MM.1S (cell line): Measurements from ENCODE around the gene ADARB2.

Source experiments
- DNase-seq: peaks from one replicate; pipeline ENCODE4 v3.0.0-alpha.2; 2015
- H2AFZ ChIP-seq: fragments of 300-600 bp; sonication (generic); 2 replicates; pipeline ENCODE4 v1.6.0; 2016; ENCODE audit warnings: antibody characterized with exemption, low read length
- H3F3A ChIP-seq: fragments of 300-600 bp; sonication (generic); 2 replicates; pipeline ENCODE4 v1.6.1; 2016; ENCODE audit warnings: mild to moderate bottlenecking, antibody characterized with exemption, low read length, moderate library complexity, mixed read lengths; ENCODE audit not compliant: insufficient read depth
- H3K27ac ChIP-seq: fragments of 300-600 bp; sonication (generic); 2 replicates; pipeline ENCODE4 v1.5.1; 2016; ENCODE audit warnings: mild to moderate bottlenecking, low read length
- H3K27me3 ChIP-seq: fragments of 300-600 bp; sonication (generic); replicated peaks from 2 replicates; pipeline ENCODE4 v1.6.0; 2016; ENCODE audit warnings: low read length; ENCODE audit not compliant: insufficient read depth
- H3K36me3 ChIP-seq: fragments of 300-600 bp; sonication (generic); replicated peaks from 2 replicates; pipeline ENCODE4 v1.6.1; 2016; ENCODE audit warnings: mild to moderate bottlenecking, low read length, mixed read lengths; ENCODE audit not compliant: insufficient read depth
- H3K4me1 ChIP-seq: fragments of 300-600 bp; sonication (generic); 2 replicates; pipeline ENCODE4 v1.6.1; 2016; ENCODE audit warnings: low read length, mixed read lengths
- H3K4me2 ChIP-seq: fragments of 300-600 bp; sonication (generic); 2 replicates; pipeline ENCODE4 v1.6.0; 2016; ENCODE audit warnings: low read depth, low read length
- H3K4me3 ChIP-seq: fragments of 300-600 bp; sonication (generic); 2 replicates; pipeline ENCODE4 v1.5.1; 2016; ENCODE audit warnings: low read length, mixed read lengths
- H3K79me2 ChIP-seq: fragments of 300-600 bp; sonication (generic); 2 replicates; pipeline ENCODE4 v1.6.1; 2016; ENCODE audit warnings: mixed run types, low read length, mixed read lengths
- H3K9ac ChIP-seq: fragments of 300-600 bp; sonication (generic); 2 replicates; pipeline ENCODE4 v1.6.1; 2016; ENCODE audit warnings: low read length, mixed read lengths
- H3K9me2 ChIP-seq: fragments of 300-600 bp; sonication (generic); replicated peaks from 2 replicates; pipeline ENCODE4 v1.6.1; 2016; ENCODE audit warnings: mild to moderate bottlenecking, low read length, mixed read lengths; ENCODE audit not compliant: insufficient read depth
- H3K9me3 ChIP-seq: fragments of 300-600 bp; sonication (generic); replicated peaks from 2 replicates; pipeline ENCODE4 v1.6.1; 2016; ENCODE audit warnings: mild to moderate bottlenecking, low read length, mixed read lengths; ENCODE audit not compliant: insufficient read depth
- H4K20me1 ChIP-seq: fragments of 300-600 bp; sonication (generic); 2 replicates; pipeline ENCODE4 v1.6.1; 2016; ENCODE audit warnings: mild to moderate bottlenecking, low read length, moderate library complexity, mixed read lengths; ENCODE audit not compliant: insufficient read depth
- EZH2 ChIP-seq: fragments of 300-600 bp; sonication (generic); optimal IDR thresholded peaks from 2 replicates; pipeline ENCODE3; 2017; ENCODE audit warnings: low read depth, mild to moderate bottlenecking, antibody characterized with exemption, low read length, mixed read lengths
- EZH2phosphoT487 ChIP-seq: fragments of 300-600 bp; sonication (generic); IDR thresholded peaks from 2 replicates; pipeline ENCODE4 v1.6.1; 2018; ENCODE audit warnings: antibody characterized with exemption, low read length
- TF ChIP-seq, protein P1 (sequence below): fragments of 300-600 bp; sonication (generic); IDR thresholded peaks from 2 replicates; pipeline ENCODE4 v1.5.1; 2016; ENCODE audit warnings: antibody characterized with exemption, low read length, mixed read lengths

The ADARB2 gene

GRCh38 chr10:1394155-1394912 is 343.0 kb downstream of the ADARB2 start:
- no peak overlapping the region for H3K4me2 ChIP-seq
- no peaks in the 10 kb centered on the region for H4K20me1 ChIP-seq
- DNase-seq = no peak
- no peaks in the 10 kb centered on the region for H3K36me3 ChIP-seq
- no peak overlapping the region for H3K4me3 ChIP-seq
- no peaks in the 10 kb centered on the region for H3K4me1 ChIP-seq
- no peak overlapping the region for H3K9ac ChIP-seq
- no peaks in the 10 kb centered on the region for H3K9me2 ChIP-seq
- no peaks in the 10 kb centered on the region for H3K9me3 ChIP-seq
- H3K27ac ChIP-seq = no peak overlapping the region
- no peaks in the 10 kb centered on the region for H3K79me2 ChIP-seq
- H2AFZ ChIP-seq = no peak overlapping the region
- TF ChIP-seq EZH2 (no peak), EZH2phosphoT487 (no peak)
- TF ChIP-seq, protein P1, sequence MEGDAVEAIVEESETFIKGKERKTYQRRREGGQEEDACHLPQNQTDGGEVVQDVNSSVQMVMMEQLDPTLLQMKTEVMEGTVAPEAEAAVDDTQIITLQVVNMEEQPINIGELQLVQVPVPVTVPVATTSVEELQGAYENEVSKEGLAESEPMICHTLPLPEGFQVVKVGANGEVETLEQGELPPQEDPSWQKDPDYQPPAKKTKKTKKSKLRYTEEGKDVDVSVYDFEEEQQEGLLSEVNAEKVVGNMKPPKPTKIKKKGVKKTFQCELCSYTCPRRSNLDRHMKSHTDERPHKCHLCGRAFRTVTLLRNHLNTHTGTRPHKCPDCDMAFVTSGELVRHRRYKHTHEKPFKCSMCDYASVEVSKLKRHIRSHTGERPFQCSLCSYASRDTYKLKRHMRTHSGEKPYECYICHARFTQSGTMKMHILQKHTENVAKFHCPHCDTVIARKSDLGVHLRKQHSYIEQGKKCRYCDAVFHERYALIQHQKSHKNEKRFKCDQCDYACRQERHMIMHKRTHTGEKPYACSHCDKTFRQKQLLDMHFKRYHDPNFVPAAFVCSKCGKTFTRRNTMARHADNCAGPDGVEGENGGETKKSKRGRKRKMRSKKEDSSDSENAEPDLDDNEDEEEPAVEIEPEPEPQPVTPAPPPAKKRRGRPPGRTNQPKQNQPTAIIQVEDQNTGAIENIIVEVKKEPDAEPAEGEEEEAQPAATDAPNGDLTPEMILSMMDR = no peak
- H3F3A ChIP-seq = no peaks in the 10 kb centered on the region
- H3K27me3 ChIP-seq = no peaks in the 10 kb centered on the region

DNA sequence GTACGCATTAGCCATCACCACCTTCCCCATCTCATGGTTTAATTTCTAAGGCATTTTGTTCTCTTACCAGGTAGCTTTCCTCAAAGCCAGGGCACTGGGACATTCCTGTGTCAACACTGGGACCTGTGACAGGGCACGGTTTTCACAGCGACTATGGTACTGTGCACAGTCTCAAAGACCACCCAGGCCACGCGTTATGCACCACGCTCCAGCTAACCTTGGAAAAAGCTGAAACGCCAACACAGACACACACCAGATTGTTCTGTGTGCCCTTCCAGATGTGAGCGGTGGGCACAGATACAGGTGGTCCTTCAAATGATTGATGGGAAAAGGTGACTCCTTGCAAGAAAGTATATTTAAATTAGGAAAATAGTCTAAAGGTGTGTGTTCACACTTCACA is 343.8 kb downstream of the ADARB2 start:
- no peak overlapping the region for H3K4me2 ChIP-seq
- H3K79me2 ChIP-seq = no peaks in the 10 kb centered on the region
- H3K36me3 ChIP-seq = no peaks in the 10 kb centered on the region
- no peak overlapping the region for H3K9ac ChIP-seq
- no peak overlapping the region for H3K27ac ChIP-seq
- no peak overlapping the region for H2AFZ ChIP-seq
- DNase-seq = no peak
- no peaks in the 10 kb centered on the region for H3K4me1 ChIP-seq
- no peaks in the 10 kb centered on the region for H3F3A ChIP-seq
- H3K9me2 ChIP-seq = no peaks in the 10 kb centered on the region
- H3K27me3 ChIP-seq = no peaks in the 10 kb centered on the region
- no peak overlapping the region for H3K4me3 ChIP-seq
- no peaks in the 10 kb centered on the region for H3K9me3 ChIP-seq
- TF ChIP-seq, protein P1 = no peak
- TF ChIP-seq EZH2 (no peak), EZH2phosphoT487 (no peak)
- H4K20me1 ChIP-seq = no peaks in the 10 kb centered on the region

GRCh38 chr10:1392127-1392526 is 345.2 kb downstream of the ADARB2 start:
- no peaks in the 10 kb centered on the region for H3K27me3 ChIP-seq

More at GRCh38 chr10:1392127-1392526, 345.2 kb downstream of the ADARB2 start:
- H3K79me2 ChIP-seq = no peaks in the 10 kb centered on the region
- no peak for DNase-seq
- H3K4me1 ChIP-seq = no peaks in the 10 kb centered on the region
- no peak overlapping the region for H3K4me2 ChIP-seq
- H3K9me2 ChIP-seq = no peaks in the 10 kb centered on the region
- no peaks in the 10 kb centered on the region for H3F3A ChIP-seq
- H3K36me3 ChIP-seq = no peaks in the 10 kb centered on the region
- no peaks in the 10 kb centered on the region for H3K9me3 ChIP-seq
- H3K4me3 ChIP-seq = no peak overlapping the region
- H3K9ac ChIP-seq = no peak overlapping the region
- H3K27ac ChIP-seq = no peak overlapping the region
- H2AFZ ChIP-seq = no peak overlapping the region
- no peaks in the 10 kb centered on the region for H4K20me1 ChIP-seq
- TF ChIP-seq EZH2phosphoT487 (no peak), EZH2 (no peak)
- TF ChIP-seq, protein P1 = no peak
